ENCODE results near the gene LRATD1. TPM values are rescaled to one million over a fixed set of nuclear protein-coding genes. Genes with fewer than 3 reads are reported as not detected.

Gene LRATD1
- total RNA-seq, 1 experiment from 2014 or later = 0.57 TPM

- DNase-seq (ENCODE audit: low read depth) = no peak
Observed at GRCh38 chr2:14633461-14634181, 1.1 kb downstream of the LRATD1 start.

- no peak for DNase-seq (ENCODE audit: low read depth)
Observed at GRCh38 chr2:14634182-14634488, 1.6 kb downstream of the LRATD1 start.

- DNase-seq (ENCODE audit: low read depth) = peak; percentile 60
Observed at GRCh38 chr2:14634489-14635390, 2.2 kb downstream of the LRATD1 start.

- DNase-seq (ENCODE audit: low read depth) = peak; percentile 32
Observed at GRCh38 chr2:14635391-14635871, 2.9 kb downstream of the LRATD1 start.

- no peak for DNase-seq (ENCODE audit: low read depth)
Observed at GRCh38 chr2:14638488-14638887, 6.0 kb downstream of the LRATD1 start.

- DNase-seq (ENCODE audit: low read depth) = no peak
Observed at GRCh38 chr2:14641116-14641515, 8.6 kb downstream of the LRATD1 start.

GRCh38 chr2:14642499-14642898 is 10.0 kb downstream of the LRATD1 start:
- DNase-seq (ENCODE audit: low read depth) = no peak

- DNase-seq (ENCODE audit: low read depth) = no peak
Observed at GRCh38 chr2:14647714-14648113, 15.2 kb downstream of the LRATD1 start.

GRCh38 chr2:14650066-14650465 is 17.5 kb downstream of the LRATD1 start:
- DNase-seq (ENCODE audit: low read depth) = no peak

- DNase-seq (ENCODE audit: low read depth) = no peak
Observed at GRCh38 chr2:14654835-14655282, 22.3 kb downstream of the LRATD1 start.

GRCh38 chr2:14656146-14656545 is 23.6 kb downstream of the LRATD1 start:
- no peak for DNase-seq (ENCODE audit: low read depth)

GRCh38 chr2:14661163-14661562 is 28.6 kb downstream of the LRATD1 start:
- DNase-seq (ENCODE audit: low read depth) = no peak

GRCh38 chr2:14673351-14673875 is 40.9 kb downstream of the LRATD1 start:
- no peak for DNase-seq (ENCODE audit: low read depth)

GRCh38 chr2:14675489-14675888 is 43.0 kb downstream of the LRATD1 start:
- no peak for DNase-seq (ENCODE audit: low read depth)

- no peak for DNase-seq (ENCODE audit: low read depth)
Observed at GRCh38 chr2:14676371-14676770, 43.9 kb downstream of the LRATD1 start.

GRCh38 chr2:14677039-14677438 is 44.5 kb downstream of the LRATD1 start:
- DNase-seq (ENCODE audit: low read depth) = no peak

- peak; percentile 2 for DNase-seq (ENCODE audit: low read depth)
Observed at GRCh38 chr2:14678761-14679160, 46.2 kb downstream of the LRATD1 start.

- no peak for DNase-seq (ENCODE audit: low read depth)
Observed at GRCh38 chr2:14681608-14682007, 49.1 kb downstream of the LRATD1 start.

All from LHCN-M2 (cell line).